ENCODE data around the gene SFRP4.

GRCh38 chr7:37961251-37961650, 44.6 kb upstream of the SFRP4 start:
- TF ChIP-seq CTCF (IDR thresholded peaks at IDR 0.05) (no peak), SIN3A (IDR thresholded peaks at IDR 0.05; ENCODE audit: borderline replicate concordance, low read depth, low read length) (no peak), SMC3 (IDR thresholded peaks at IDR 0.05; ENCODE audit: low read depth, low read length) (no peak)

All from SK-N-SH (cell line).